Ascending aorta (tissue), 2 donors: ENCODE data around the gene TSPAN15. TPM values are rescaled to one million over a fixed set of nuclear protein-coding genes. Genes with fewer than 3 reads are reported as not detected.
A peak's percentile ranks its signal among the peaks of the same experiment; 100 is the strongest.

Experiments used
- DNase-seq, 2 donors: peaks; one replicate each; pipeline ENCODE4 v3.0.0-alpha.2; 2019; ENCODE audit warnings: low spot score in 2 of 2
- H3K27ac ChIP-seq, 2 donors: fragments of 200-600 bp; sonication (generic); one replicate each; pipeline ENCODE4 v1.5.1; 2016 to 2017; ENCODE audit warnings: mild to moderate bottlenecking in 1 of 2
- H3K27me3 ChIP-seq: fragments of 200-600 bp; sonication (generic); one replicate; pipeline ENCODE4 v1.5.1; 2017
- H3K36me3 ChIP-seq, 2 donors: fragments of 200-600 bp; sonication (generic); one replicate each; pipeline ENCODE4 v1.5.1; 2016
- H3K4me1 ChIP-seq, 2 donors: fragments of 200-600 bp; sonication (generic); one replicate each; pipeline ENCODE4 v1.5.1; 2016 to 2017; ENCODE audit warnings: mild to moderate bottlenecking in 1 of 2
- H3K4me3 ChIP-seq, 2 donors: fragments of 200-600 bp; sonication (generic); one replicate each; pipeline ENCODE4 v1.5.1; 2016 to 2017; ENCODE audit warnings: mild to moderate bottlenecking in 1 of 2
- H3K9me3 ChIP-seq, 2 donors: fragments of 200-600 bp; sonication (generic); one replicate each; pipeline ENCODE4 v1.5.1; 2016
- CTCF ChIP-seq, 3 experiments: fragments of 200-600 bp in 2 of 3; fragments of 450-650 bp in 1 of 3; sonication (generic) in 2 of 3; IDR thresholded peaks; one replicate each; pipeline ENCODE4 v1.5.1; 2016 to 2019; ENCODE audit warnings: antibody characterized with exemption in 3 of 3, mild to moderate bottlenecking in 1 of 3, moderate library complexity in 1 of 3
- intact Hi-C: fragments of 100-400 bp; cut with DNase I; formaldehyde crosslinking; loops from one replicate; pipeline ENCODE4 v1.15.1; 2023
- total RNA-seq: library from RNA; depleted of rRNA; stranded (reverse); fragments of >200 nt; gene quantifications from one replicate; pipeline ENCODE4 v1.1.0, GENCODE V29; 2016

TSPAN15 gene
- total RNA-seq, 1 donor from 2014 or later = 31.9 TPM

- no peak overlapping the region for H3K27ac ChIP-seq
- peaks cover 0 to 7% of the 10 kb centered on the region in 2 donors for H3K9me3 ChIP-seq
- peak in 1 of 2 donors; percentile 47 for DNase-seq
- no peaks in the 10 kb centered on the region for H3K4me1 ChIP-seq
- intact Hi-C loops = no loop called here
- no peak overlapping the region for H3K4me3 ChIP-seq
- no peak for TF ChIP-seq CTCF (IDR thresholded peaks at IDR 0.05)
- no peaks in the 10 kb centered on the region for H3K36me3 ChIP-seq
- H3K27me3 ChIP-seq = no peaks in the 10 kb centered on the region
Observed at GRCh38 chr10:69491611-69492010, 40.3 kb downstream of the TSPAN15 start.

GRCh38 chr10:69492091-69492745 is 41.0 kb downstream of the TSPAN15 start:
- intact Hi-C loops = no loop called here
- H3K4me1 ChIP-seq = peaks cover 0 to 2% of the 10 kb centered on the region in 2 donors
- peaks cover 0 to 7% of the 10 kb centered on the region in 2 donors for H3K9me3 ChIP-seq
- peak in 1 of 2 donors; percentile 40 for DNase-seq
- no peaks in the 10 kb centered on the region for H3K27me3 ChIP-seq
- TF ChIP-seq CTCF (IDR thresholded peaks at IDR 0.05) = no peak
- no peak overlapping the region for H3K27ac ChIP-seq
- no peak overlapping the region for H3K4me3 ChIP-seq
- H3K36me3 ChIP-seq = no peaks in the 10 kb centered on the region

DNA sequence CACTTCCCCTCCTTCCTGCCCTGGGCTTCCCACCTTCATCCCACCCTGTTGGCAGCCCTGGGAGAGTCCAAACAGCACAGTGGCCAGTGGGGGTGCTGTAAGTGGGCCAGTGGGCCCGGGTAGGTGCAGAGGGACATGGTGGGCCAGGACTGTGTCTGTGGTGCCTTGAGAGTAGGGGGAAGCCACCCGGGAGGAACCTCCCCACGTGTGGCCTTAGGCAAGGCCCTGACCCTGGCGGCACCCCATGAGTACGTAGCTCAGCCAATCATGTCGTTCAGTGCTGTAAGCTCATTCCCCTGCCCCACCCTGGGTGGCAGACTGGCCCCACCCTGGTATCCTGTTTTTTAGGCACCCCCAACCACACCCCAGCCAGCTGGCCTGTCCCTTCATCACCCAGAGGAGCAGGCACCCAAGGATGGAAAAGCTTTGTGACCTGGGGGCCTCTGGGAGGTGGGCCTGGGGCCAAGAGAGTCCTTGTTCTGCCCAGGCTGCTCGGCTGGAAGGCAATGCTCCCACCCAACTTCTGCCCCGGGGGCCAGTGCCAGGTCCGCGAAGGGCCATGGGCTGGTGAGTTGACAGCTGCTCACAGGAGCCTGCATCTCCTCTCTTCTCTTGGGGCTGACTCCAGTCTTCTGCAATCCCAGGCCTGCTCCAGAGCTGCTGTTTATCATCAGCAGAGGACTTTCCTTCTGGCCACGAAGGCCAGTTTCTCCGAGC is 41.6 kb downstream of the TSPAN15 start:
- Histone ChIP-seq H3K36me3 (no peaks in the 10 kb centered on the region), H3K27ac (no peak overlapping the region), H3K9me3 (peaks cover 0 to 7% of the 10 kb centered on the region in 2 donors), H3K4me3 (no peak overlapping the region), H3K4me1 (peaks cover 0 to 2% of the 10 kb centered on the region in 2 donors), H3K27me3 (no peaks in the 10 kb centered on the region)
- intact Hi-C loops = no loop called here
- TF ChIP-seq CTCF (IDR thresholded peaks at IDR 0.05) = no peak
- DNase-seq = peak in 1 of 2 donors; percentile 46

- Histone ChIP-seq H3K4me1 (peaks cover 5 to 8% of the 10 kb centered on the region in 2 donors), H3K36me3 (no peaks in the 10 kb centered on the region), H3K27me3 (no peaks in the 10 kb centered on the region), H3K9me3 (no peaks in the 10 kb centered on the region), H3K4me3 (no peak overlapping the region), H3K27ac (no peak overlapping the region)
- peak in 1 of 2 donors; percentile 58 for DNase-seq
- intact Hi-C loops = no loop called here
- TF ChIP-seq CTCF (IDR thresholded peaks at IDR 0.05) = no peak
Observed at GRCh38 chr10:69494626-69495558, 43.6 kb downstream of the TSPAN15 start.

DNA sequence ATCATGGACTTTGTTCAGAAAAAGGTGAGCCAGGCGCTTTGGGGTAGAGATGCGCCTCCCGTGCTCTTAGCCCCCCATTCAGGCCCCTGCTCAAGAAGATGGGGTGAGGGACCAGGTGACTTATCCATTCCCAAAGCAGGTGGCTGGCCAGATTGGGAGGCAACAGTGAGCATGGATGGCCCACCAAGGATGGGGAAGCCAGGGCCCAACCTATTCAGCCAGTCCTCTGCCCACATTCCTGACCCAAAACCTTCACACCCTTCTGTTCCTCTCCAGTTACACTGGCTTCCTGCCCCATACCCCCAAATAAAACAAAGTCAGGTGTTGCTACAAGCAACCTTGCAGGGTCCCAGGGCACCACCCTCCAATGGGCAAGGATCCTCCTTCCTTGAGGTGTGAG is 44.4 kb downstream of the TSPAN15 start:
- Histone ChIP-seq H3K9me3 (no peaks in the 10 kb centered on the region), H3K27ac (no peak overlapping the region), H3K4me1 (peaks cover 5 to 8% of the 10 kb centered on the region in 2 donors), H3K27me3 (no peaks in the 10 kb centered on the region), H3K4me3 (no peak overlapping the region), H3K36me3 (no peaks in the 10 kb centered on the region)
- DNase-seq = peak in 1 of 2 donors; percentile 48
- intact Hi-C loops = no loop called here
- no peak for TF ChIP-seq CTCF (IDR thresholded peaks at IDR 0.05)
